ENCODE data around the gene TNFAIP3.

TNFAIP3 gene

DNA sequence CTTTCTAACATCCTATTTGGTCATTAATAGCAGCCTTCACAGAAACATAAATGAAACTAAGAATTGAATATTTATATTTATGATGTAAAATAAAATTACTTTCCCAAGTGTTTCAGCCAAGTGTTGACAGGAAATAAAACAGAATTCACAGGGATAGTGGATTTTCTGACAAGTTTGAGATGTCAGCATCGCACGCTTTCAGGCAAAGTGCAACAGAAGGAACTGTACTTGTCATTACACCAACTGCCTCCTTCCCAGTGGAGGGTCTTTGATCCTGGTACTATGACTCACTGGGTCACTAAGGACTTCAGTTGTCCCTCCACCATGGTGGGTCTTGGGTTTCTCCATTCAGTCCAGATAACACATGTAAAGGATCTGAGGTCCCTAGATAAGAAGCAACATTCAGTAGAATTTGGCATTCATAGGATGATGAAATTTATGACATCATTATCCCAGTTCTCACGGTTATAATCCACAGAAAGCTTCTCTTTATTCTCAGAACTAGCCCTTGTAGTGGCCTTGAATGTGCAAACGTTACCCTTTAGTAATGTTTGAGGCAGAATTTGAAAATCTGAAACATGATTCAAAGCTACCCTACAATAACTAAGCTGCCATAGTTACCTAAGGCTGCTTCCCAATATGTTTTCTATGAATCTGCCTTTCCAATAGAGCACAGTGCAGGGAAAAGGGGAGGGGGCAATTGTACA lies 3.8 kb upstream of the TNFAIP3 start:
- in situ Hi-C loops (cut with HindIII; ENCODE audit: low sequenced_read_pairs): no loop called here
- TF ChIP-seq, protein P1, sequence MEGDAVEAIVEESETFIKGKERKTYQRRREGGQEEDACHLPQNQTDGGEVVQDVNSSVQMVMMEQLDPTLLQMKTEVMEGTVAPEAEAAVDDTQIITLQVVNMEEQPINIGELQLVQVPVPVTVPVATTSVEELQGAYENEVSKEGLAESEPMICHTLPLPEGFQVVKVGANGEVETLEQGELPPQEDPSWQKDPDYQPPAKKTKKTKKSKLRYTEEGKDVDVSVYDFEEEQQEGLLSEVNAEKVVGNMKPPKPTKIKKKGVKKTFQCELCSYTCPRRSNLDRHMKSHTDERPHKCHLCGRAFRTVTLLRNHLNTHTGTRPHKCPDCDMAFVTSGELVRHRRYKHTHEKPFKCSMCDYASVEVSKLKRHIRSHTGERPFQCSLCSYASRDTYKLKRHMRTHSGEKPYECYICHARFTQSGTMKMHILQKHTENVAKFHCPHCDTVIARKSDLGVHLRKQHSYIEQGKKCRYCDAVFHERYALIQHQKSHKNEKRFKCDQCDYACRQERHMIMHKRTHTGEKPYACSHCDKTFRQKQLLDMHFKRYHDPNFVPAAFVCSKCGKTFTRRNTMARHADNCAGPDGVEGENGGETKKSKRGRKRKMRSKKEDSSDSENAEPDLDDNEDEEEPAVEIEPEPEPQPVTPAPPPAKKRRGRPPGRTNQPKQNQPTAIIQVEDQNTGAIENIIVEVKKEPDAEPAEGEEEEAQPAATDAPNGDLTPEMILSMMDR (IDR thresholded peaks at IDR 0.05; ENCODE audit: low read depth, low read length): no peak
- no peak for DNase-seq (ENCODE audit: low read depth, low spot score)

DNA sequence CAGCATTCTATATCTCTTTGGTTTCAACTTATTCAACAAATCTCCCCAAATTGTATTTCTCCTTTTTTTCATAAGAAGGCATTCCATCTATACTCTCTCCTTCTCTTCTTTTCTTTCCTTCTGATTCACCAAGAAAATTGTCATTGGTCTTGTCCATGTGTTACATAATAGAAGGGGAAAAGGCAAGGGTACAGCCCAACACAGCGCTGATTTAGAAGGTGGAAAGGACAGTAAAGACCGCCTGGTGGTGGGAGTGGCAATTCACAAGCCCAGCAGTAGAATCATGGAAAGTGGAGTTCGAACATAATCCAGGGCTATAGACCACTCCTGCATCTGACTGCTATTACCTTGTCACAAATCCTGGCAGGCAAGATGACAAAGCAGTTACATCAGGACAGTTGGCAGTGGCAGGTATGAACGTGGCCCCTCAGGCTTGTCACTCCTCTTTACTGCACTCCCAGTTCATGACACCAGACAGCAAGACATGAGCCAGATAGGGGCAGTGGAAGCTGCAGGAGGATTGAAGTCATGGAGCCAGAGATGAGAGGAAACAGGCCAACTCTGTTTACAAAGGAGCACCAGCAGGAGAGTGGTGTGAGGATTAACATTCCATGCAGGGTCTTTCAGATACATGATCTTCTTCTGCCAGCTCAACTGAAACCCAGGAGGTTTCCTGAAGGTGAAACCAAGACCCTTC lies 2.1 kb upstream of the TNFAIP3 start:
- DNase-seq (ENCODE audit: low read depth, low spot score): no peak
- TF ChIP-seq, protein P1 (IDR thresholded peaks at IDR 0.05; ENCODE audit: low read depth, low read length): no peak
- in situ Hi-C loops (cut with HindIII; ENCODE audit: low sequenced_read_pairs): no loop called here
- no peak overlapping the region for H3K4me3 ChIP-seq (ENCODE audit: low read depth, low read length)

More for the DNA sequence above, 3.8 kb upstream of the TNFAIP3 start:
- H3K4me3 ChIP-seq (ENCODE audit: low read depth, low read length): no peak overlapping the region

DNA sequence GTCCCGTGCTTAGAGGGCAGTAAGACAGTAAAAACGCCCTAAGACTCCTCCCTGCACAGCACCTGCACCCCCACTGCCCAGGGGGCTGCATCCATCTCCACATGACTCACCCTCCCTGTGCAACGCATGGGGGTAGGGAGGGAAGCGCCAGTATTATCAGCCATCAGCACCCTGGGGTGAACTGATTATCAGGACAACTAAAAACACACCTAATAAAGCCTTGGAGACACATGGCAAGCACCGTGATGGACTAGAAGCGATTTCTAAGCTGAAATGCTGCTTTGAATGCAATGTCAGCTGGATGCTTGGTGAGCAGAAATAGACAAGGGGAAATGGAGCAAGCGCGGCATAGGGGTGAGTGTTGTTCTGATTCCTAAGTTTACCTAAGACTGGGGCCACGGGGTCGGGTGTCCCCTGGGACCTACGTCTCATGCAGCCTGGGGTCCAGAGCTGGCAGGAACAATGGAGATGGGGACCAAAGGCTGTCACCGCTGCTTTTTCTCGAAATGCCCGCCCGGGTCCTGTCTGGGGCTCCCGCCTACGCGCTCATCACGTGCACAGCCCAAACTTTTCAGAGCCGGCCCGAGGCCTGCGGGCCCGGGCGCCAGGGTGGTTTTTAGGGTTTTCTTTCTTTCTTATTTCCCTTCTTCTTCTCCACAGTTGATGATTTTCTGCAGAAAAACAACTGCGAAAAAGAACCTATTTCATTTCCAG lies 702 bp upstream of the TNFAIP3 start:
- no peak for DNase-seq (ENCODE audit: low read depth, low spot score)
- in situ Hi-C loops (cut with HindIII; ENCODE audit: low sequenced_read_pairs): no loop called here
- TF ChIP-seq, protein P1 (IDR thresholded peaks at IDR 0.05; ENCODE audit: low read depth, low read length): no peak
- peak overlapping the region; percentile 53 for H3K4me3 ChIP-seq (ENCODE audit: low read depth, low read length)

DNA sequence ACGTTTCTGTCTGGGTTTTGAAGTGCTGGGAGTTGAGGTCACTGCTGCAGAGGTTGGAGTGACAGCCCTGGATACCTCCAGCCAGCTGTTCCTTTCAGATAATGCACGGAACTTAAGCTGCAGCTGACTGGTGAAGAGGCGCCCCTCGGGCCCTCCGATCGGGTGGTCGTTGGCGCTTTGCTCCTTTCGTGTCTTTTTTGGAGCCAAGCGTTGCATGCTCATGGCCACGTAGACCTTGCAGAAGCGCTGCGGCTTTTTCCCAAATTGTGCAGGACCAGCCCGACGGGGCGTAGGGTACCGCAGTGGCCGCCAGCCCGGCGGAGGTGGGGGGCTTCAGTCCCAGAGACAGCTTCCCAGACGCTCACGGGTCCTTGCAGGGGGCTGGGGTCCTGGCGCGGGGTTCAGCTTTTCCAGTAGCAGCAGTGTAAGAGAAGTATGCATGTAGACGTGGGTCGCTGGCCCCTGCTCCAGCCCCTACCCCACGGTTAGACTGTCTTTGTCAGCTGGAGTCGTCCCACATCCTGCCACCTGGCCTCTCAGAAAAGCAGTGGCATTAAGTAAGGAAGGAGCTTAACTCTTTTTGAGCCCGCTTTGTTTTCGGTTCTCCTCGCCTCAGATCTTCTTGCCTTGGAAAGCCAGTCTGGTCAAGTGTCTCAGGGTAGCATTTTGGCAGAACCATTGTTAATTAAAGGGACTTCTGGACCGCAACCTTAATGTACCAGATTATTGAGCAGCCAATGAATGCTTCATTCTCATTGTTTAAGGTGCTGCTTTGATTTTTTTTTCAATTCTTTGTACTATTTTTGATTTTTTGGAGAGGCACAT lies 838 bp downstream of the TNFAIP3 start:
- peak overlapping the region; percentile 82 for H3K4me3 ChIP-seq (ENCODE audit: low read depth, low read length)
- DNase-seq (ENCODE audit: low read depth, low spot score): no peak
- in situ Hi-C loops (cut with HindIII; ENCODE audit: low sequenced_read_pairs): no loop called here
- TF ChIP-seq, protein P1 (IDR thresholded peaks at IDR 0.05; ENCODE audit: low read depth, low read length): no peak

DNA sequence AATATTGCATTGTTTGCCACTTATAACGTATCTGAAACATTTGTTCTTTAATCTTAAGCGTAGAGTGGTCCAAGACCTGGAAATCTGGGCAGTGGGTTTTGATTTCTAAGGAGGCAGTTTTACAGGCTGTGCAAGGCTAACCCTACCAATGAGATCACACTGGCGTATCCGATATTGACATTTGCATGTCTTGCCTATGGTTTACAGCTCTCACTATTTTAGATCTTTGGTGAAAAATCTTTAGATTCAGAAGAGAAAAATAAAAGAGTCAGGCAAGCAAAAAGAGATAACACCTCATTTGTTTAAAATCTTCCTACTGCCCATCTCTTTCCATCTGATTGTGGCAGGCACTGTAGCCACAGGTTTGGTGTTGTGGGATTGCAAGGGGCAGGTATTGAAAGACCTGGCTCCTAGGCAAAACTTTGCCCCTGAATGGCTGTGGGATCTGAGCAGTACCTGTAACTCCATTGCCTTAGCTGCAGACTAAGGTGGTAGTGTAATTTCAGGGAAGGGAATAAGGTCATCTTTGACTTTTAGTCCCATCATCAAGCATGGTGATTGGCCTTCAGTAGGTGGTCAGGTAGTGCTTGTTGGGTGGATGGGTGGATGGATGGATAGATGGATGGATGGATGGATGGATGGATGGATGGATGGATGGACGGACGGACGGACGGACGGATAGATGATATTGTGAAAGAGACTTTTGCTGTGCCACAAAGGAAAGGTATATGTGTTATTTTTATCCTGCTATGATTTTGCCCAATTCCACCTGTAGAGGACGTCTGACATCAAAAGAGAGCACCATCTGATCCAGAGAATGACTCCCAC lies 1.9 kb downstream of the TNFAIP3 start:
- TF ChIP-seq, protein P1 (IDR thresholded peaks at IDR 0.05; ENCODE audit: low read depth, low read length): peak; percentile 2
- peak overlapping the region; percentile 82 for H3K4me3 ChIP-seq (ENCODE audit: low read depth, low read length)
- in situ Hi-C loops (cut with HindIII; ENCODE audit: low sequenced_read_pairs): no loop called here
- DNase-seq (ENCODE audit: low read depth, low spot score): no peak
